ENCODE measurements around the gene WDTC1.

Gene WDTC1

DNA sequence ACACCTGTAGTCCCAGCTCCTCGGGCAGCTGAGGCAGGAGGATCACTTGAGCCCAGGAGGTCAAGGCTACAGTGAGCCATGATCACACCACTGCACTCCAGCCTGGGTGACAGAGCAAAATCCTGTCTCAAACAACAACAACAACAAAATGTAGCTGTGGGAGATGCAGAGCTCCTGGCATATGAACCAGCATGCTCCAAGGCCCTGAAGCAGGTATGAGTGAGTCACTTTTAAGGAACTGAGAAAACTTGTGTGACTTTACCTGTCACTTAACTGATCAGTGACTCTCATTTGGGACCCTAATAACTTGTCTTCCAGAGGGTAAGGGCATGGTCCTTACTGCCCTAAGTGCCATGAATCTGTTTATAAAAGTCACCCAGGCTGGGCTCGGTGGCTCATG, 68.2 kb downstream of the WDTC1 start:
- DNase-seq: no peak

DNA sequence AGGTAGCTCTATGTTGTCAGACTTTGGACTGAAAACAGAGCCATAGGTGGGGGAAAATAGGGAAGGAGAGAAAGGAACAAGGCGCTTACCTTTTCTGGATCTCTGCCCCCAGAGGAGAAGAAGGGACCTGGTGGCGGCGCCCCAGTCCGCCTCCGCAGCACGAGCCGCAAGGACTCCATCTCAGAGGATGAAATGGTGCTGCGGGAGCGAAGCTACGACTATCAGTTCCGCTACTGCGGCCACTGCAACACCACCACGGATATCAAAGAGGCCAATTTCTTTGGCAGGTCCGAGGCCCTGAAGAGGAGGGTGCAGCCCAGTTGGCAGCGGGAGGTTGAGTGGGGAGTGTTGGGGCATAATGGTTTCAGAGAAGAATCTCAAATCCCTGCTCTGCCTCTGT, 69.1 kb downstream of the WDTC1 start:
- DNase-seq: no peak

DNA sequence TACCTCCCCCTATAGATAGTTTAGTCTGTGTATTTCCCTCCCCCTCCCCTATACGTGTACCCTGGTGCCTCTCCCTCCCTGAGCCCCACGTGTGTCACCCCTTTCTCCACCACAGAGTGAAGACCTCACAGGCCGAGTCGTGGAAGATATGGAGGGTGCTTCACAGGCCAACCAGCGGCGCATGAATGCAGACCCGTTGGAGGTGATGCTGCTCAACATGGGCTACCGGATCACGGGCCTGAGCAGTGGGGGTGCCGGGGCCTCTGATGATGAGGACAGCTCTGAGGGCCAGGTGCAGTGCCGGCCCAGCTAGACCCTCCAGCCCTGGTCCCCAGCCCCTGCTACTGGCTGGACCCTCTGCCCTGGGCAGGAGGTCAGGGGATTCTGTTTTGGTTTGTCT, 71.6 kb downstream of the WDTC1 start:
- no peak for DNase-seq

DNA sequence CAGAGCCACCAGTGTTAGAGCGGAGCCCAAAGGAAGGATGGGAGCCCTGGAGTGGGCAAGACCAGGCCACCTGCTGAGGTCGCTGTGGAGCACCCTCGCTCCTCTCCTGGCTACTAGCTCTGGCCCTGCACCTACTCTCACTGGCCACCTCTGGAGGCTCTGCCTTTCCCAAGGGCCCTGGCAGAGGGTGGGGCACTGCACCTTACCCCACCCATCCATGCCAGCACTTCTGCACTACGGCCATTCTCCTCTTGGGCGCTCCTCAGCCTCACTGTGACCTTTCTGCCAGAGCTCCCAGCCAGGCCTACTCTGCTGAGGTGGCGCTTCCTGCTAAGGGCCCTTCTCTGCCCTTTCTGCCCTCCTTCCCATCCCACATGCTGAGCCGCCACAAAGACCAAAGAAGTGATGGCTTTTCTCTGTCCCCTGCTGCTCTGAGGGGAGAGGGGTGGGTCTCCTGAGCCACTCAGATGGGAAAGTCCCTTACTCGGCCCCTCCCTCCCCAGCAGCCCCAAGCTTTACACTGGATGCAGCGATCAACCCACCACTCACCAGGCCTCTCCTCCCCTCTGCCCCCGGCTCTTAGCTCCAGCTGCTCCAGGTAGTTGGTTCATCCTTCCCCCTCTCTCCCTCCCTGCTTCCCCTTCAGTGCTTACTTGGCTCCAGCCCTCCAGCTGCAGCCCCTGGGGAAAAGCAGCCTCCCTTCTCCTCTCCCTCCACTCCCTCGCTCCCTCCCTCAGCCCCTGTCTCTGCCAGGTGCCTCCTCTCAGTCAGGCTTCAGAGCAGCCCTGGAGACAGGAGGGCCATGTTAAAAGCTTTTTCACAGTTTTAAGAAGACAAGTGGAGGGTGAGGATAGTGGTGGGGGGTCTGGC, 72.7 kb downstream of the WDTC1 start:
- DNase-seq: no peak

DNA sequence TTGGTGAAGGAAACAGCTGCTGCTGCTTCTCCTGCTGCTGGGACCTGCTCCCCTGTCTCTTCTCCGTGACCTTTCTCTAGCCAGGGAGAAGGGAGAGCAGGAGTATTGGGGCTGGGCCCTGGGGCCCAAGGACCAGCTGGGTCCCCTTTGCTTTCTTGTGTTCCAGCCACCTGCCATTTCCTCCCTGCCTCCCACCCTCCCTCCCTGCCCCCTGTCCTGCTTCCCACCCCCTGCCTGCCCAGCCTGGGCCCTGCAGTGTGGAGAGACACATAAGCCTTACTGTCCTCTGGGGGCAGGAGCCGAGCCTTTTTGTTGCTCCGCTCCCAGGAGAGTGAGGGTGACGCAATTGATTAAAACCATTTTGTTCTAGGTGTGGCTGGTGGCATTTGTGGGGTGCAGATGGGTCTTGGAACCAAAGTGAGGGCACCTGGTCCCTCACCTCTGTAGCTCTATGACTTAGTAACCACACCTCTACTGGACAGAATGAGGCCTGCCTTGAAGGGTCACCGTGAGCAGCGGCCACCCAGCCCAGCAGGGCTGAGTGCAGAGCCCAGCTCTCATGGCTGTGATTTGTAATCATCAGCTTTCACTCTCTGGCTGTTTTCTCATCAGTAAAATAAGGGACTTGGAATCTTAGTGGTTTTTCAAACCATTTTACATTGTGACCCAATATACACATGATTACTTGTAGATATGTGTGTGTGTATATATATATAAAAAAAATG, 73.6 kb downstream of the WDTC1 start:
- no peak for DNase-seq

DNA sequence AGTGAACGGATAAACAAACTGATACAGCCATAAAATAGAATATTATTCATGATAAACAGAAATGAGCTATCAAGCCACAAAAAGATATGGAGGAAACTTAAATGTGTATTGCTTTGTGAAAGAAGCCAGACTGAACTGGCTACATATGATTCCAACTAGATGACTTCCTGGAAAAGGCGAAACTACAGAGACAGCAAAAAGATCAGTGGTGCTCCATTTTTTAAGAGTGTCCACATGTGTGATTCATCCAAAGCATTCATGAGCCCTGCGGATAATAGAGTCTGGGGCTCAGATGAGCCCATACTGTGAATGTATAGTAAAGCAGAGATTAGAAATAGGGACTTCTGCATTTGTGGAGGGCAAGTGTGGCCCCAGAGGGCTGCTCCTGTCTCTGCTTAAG, 79.7 kb downstream of the WDTC1 start:
- DNase-seq: no peak

DNA sequence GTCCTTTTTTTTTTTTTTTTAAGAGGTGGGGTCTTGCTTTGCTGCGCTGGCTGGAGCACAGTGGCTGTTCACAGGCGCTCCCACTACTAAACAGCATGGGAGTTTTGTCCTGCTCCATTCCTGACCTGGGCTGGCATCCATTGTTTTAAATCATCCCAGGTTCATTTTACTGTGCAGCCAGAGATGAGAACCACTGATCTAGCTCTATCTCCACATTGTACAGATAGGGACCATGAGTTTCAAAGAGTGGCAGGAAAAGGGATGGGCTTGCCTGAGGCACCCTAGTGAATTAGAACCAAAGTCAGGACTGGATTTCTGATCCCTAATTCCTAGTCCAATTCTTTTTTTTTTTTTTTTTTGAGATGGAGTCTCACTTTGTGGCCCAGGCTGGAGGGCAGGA, 80.3 kb downstream of the WDTC1 start:
- no peak for DNase-seq

DNA sequence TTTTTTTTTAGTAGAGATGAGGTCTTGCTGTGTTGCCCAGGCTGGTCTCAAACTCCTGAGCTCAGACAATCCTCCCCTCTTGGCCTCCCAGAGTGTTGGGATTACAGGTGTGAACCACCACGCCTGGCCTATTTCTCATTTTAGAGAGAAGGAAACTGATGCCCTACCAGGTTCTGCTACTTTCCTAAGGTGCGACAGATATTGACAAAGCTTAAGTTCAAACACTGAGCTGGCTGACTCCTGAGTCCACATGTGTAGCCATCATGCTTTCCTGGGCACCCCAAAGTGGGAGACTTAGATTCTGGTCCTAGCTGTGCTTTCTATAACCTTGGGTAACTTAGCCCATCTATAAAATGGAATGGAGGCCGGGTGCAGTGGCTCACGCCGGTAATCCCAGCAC, 82.4 kb downstream of the WDTC1 start:
- no peak for DNase-seq

DNA sequence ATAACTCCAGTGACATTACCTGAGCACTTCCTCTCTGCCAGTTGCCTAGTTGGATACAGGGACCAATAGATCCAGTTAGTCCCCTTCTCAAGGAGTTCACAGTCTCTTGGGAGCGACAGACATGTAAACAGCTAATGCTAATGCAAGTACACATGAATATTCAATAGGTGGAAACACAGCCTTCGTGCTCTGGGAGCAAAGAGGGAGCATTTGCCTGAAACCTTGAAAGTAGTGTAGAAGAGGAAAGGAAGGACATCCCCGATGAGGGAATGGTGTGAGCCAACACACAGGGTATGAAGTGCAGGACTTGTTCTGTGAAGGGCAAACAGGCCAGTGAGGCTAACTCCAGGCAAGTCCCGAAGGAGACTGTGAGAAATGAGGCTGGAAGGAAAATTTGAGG, 83.7 kb downstream of the WDTC1 start:
- DNase-seq: no peak

DNA sequence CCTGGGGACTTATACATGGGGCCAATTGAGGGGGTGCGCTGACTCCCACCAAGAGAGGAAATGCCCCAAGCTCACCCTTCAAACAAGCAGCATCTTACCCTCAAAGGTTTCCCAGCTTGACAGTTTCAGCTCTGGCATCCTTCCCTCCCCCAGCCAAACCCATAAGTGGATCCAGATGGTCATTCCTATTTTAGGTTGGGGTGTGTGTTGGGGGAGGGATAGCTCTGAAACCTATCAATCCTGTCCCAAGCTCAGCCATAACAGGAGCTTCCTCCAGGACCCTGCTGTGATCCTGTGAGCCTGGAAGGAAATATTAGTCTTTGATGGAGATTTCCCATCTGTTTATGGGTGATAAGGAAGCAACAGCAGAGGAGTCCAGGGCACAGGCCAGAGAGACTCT, 84.2 kb downstream of the WDTC1 start:
- DNase-seq: no peak

DNA sequence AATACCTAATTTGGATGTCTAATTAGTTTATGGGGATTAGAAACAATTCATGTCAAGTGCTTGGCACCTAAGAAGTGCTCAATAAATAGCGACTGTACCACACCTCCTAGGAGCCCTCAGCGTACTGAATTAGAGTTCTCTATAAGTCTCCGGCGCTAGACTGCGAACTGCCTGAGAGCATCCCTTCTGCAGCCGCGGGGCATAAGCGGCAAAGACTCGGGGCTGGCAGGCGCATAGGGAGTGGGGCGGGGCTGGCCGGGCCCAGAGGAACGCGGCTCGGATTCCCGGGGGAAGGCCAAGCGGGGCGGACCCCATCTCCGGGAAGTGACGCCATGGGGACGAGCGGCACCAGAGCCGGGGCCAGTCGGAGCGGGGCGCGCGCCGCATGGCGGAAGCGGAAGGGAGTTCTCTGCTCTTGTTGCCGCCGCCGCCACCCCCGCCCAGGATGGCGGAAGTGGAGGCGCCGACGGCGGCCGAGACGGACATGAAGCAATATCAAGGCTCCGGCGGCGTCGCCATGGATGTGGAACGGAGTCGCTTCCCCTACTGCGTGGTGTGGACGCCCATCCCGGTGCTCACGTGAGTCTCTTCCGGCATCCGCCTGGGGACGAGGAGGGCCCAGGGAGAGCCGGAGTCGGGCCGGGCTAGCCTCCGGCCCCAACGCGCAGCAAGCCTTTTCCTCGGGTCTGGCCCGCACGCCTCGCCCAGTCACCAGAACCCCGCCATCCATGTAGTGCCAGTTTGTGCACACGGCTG, 87.6 kb downstream of the WDTC1 start, which contains the start of gene TMEM222:
TSS of gene TMEM222 (plus strand) at position 351 of the 756 bp plus-strand sequence. CDS start at position 386, 35 bp downstream.
- peak; percentile 86 for DNase-seq

DNA sequence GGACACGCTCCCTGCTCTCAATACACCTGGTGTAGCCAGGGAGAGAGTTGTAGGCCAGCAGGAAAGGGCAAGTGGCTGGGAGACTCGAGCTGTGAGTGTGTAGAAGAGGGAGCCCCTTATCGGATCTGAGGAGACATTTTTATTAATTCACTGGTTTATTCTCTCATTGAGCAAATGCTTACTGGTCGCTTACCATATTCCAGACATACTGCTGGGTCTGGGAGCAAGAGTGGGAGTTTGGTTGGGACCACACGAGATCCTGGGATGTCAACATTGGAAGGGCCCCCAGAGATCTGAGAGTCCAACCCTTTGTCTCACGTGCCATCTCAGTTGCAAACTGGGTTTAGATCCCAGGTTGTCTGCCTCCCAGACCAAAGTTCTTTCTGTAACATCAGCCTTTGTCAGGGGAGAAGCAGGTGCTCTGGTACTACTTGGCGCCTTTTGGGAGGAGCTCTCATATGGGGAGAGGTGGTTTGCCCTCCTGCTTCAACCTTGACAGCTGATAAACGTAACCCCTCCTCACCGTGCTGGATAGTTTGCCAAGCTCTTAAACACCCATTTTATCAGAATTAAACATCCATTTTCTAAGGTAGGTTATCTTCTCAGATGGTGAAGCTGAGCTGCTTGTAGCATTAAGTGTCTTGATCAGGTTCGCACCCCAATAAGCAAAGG, 88.3 kb downstream of the WDTC1 start:
- DNase-seq: no peak

DNA sequence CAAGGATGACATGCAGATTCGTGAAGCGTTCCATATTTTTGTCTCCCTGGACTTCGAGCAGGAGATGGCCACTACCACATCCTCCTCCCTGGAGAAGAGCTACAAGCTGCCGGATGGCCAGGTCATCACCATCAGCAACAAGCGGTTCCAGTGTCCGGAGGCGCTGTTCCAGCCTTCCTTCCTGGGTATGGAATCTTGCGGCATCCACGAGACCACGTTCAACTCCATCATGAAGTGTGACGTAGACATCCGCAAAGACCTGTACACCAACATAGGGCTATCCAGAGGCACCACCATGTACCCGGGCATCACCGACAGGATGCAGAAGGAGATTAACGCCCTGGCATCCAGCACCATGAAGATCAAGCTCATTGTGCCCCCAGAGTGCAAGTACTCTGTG, 90.9 kb downstream of the WDTC1 start:
- DNase-seq: no peak

DNA sequence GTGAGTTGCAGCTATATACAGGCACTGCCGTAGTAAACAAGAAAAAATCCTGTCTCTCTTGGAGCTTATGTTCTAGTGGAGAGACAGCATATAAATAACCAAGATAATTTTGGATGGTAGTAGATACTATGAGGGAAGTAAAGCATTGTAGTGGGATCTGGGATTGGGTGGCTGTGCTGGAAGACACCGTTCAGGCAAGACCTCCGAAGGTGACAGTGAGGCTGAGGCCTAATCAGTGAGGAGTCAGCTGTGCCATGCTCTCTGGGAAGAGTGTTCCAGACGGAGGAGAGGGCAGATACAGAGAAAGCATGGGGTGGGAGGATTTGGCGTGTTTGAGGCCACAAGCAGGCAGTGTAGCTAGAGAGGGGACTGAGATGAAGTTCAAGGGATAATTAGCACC, 93.5 kb downstream of the WDTC1 start:
- no peak for DNase-seq

DNA sequence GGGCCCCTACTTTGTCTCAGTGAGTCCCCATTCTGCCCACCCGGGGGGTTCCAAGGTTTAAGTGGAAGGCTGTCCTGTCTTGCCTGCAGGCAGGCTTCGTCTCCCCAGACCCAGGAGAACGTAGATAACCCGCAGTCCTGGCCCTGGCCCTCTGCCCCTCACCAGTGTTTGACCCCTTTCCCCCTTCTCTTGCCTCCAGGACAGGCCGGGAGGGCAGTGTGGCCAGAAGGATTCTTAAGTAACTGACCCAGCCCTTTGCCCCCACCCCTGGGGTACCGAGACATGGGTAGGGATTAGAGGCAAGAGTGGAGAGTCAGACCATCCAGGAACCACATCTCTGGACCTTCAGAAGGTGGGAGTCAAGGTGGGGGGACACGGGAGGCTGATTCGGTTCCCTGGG, 96.4 kb downstream of the WDTC1 start:
- no peak for DNase-seq

DNA sequence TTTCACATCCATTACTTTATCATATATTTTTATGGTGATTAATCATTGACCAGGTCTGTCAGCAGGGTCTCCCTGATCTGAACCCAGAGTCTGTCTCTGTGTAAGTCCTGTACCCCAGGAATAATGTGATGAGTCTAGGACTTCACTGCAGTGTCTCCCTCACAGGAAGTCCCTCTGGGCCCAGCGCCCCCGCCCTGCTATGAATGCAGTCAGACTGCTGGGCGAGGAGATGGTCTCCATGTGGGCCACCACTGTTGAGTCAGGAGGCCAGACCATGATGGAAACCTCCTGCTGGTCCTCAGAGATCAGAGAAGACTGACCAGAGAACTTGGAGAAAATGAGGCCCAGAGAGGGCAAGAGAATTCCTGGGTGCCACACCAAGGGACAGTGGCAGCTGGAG, 97.0 kb downstream of the WDTC1 start:
- DNase-seq: no peak

DNA sequence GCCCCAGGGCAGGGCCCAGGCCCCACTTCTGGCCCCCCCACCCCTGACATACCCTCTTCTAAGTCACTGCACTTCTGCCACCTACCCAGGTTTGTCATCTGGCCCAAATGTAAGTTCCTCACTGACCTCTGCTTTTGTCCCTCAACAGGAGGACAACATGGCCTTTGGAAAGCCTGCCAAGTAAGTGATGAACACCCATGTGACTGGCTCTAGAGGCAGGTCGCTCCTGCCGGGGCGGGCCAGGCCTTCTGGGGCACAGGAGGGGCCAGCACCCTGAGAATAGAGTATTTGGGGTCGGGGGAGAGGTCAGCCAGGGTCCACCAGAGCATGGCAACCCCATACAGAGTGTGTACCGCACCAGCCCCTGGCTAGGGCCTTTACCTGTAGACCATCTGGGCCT, 97.5 kb downstream of the WDTC1 start:
- no peak for DNase-seq

DNA sequence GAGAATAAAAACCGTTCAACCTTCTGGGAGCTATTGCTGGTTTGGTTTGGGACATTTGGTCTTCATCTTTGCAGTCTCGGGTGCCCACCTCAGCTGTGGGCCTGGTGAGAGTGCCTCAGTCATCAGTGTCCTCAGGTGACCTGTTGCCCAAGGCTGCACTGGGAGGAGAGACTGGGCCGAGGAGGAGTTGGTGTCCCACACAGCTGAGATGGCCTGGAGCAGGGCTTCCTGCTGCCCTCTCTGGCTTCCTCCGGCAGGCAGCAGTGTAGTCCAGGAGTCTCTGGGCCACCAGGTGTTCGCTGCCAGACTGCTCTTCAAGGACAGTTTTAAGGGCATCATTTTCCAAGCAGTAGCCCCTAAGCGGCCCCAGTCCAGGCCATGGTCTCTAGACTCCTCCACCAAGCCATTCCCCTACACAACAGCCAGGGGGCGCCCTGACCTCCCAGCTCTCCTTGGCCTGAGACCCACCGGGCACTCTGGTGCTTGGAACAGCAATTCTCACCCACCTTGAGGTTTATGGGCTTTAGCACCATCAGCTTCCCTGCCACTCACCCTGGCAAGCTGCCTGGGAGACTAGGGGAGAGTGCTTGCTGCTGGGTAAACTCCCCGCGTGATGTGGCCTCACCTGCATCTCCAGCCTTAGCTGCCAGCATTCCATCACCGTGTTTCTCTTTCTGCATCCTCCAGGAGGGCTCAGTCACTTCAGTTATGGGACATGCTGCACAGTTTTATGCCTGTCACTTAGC, 98.3 kb downstream of the WDTC1 start:
- DNase-seq: no peak

DNA sequence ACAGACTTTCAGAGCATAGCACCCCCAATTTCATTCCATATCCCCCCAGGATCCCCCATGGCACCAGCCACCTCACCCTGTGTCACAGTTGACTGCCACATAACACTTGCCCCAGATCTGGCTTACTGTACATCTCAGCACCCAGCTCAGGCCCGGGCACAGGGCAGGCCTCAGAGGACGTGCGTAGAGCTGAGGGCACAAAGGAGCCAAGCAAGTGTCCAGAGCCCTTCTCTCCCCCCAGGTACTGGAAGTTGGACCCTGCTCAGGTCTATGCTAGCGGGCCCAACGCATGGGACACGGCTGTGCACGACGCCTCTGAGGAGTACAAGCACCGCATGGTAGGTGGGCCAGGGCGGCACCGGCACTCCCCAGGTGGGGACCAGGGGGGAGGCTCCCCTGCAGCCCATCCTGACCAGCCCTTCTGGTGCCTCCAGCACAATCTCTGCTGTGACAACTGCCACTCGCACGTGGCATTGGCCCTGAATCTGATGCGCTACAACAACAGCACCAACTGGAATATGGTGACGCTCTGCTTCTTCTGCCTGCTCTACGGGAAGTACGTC, 99.4 kb downstream of the WDTC1 start:
- DNase-seq: no peak

DNA sequence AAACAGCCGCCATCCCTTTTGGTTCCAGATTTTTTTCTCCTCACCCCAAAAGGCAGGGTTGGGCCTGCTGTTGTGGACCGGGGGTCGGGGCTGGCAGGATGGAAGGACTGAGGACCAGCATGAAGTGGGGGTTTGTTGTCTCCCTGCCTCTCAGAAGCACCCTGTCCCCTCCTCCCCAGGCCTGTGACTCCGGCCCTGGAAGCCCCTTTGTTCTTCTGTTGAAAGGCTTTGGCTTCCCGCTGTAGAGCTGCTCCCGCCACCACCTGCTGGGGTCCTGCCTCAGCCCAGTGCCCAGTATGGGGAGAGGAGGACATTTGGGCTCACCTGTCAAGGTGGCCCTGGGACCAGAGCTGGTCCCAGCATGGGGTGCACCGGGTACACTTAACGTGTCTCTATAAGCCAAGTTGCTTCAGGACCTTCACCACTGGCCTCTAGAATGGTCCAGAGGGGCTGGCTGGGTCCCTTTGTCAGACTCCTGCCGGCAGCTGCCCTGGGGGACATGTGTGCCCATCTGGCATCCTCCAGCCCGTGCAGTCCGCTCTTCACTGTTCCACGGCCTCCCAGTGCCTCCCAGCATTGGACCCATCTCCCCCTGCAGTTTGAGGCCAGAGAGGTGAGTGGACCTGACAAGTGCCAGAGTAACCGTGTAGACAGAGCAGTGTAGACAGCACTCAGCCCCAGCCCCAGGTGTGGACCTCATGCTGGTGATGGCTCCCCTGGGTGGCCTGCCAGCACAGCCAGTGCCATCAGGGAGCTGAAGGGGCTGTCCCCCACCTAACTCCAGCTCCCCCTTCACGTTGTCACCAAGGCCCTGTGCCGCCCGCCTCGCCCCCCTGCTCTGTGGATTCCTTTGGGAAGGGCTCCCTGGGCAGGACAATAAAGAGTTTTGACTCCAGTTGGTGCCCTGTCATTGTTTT, 101.3 kb downstream of the WDTC1 start:
- DNase-seq: no peak

DNA sequence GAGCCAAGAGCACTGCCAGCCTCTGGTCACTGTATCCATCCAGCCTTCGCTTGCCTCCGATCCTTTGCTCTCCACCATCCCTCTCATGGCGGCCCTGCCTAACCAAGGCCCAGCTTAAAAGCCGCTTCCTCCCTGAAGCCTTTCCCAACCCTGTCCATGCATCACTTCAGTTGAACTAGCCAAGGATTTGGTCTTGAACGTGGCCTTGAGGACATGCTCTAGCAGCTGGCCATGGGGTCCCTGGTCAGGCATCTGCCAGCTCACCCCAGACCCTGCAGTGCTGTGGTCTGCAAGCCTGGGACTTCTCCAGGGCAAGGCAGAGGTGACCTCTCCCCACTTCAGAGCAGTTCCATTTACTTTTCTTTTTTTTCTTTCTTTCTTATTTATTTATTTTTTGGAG, 102.3 kb downstream of the WDTC1 start:
- no peak for DNase-seq

Measured in NCI-H2029 treated with DMSO at 0.1 percent for 48 hours (cell line).